ENCODE results near the gene NTN3.

Gene NTN3

GRCh38 chr16:2484898-2485508 lies 13.9 kb downstream of the NTN3 start:
- DNase-seq: no peak
- in situ Hi-C loops (cut with HindIII; ENCODE audit: low pct_ligation_motif_present, low pct_unique_long_range_greater_than_20kb, low sequenced_read_pairs): no loop called here

- in situ Hi-C loops (cut with HindIII; ENCODE audit: low pct_ligation_motif_present, low pct_unique_long_range_greater_than_20kb, low sequenced_read_pairs): no loop called here
- no peak for DNase-seq
These were observed 14.9 kb downstream of the NTN3 start for GRCh38 chr16:2485811-2486507.

- in situ Hi-C loops (cut with HindIII; ENCODE audit: low pct_ligation_motif_present, low pct_unique_long_range_greater_than_20kb, low sequenced_read_pairs): no loop called here
- no peak for DNase-seq
These were observed 15.8 kb downstream of the NTN3 start for GRCh38 chr16:2486645-2487516.

- DNase-seq: no peak
- in situ Hi-C loops (cut with HindIII; ENCODE audit: low pct_ligation_motif_present, low pct_unique_long_range_greater_than_20kb, low sequenced_read_pairs): no loop called here
These were observed 16.4 kb downstream of the NTN3 start for GRCh38 chr16:2487517-2487842.

GRCh38 chr16:2487903-2488531 lies 16.9 kb downstream of the NTN3 start:
- no peak for DNase-seq
- in situ Hi-C loops (cut with HindIII; ENCODE audit: low pct_ligation_motif_present, low pct_unique_long_range_greater_than_20kb, low sequenced_read_pairs): no loop called here

- DNase-seq: no peak
- in situ Hi-C loops (cut with HindIII; ENCODE audit: low pct_ligation_motif_present, low pct_unique_long_range_greater_than_20kb, low sequenced_read_pairs): no loop called here
These were observed 18.5 kb downstream of the NTN3 start for GRCh38 chr16:2489581-2489980.

- DNase-seq: no peak
- in situ Hi-C loops (cut with HindIII; ENCODE audit: low pct_ligation_motif_present, low pct_unique_long_range_greater_than_20kb, low sequenced_read_pairs): no loop called here
These were observed 19.4 kb downstream of the NTN3 start for GRCh38 chr16:2490190-2491105.

- in situ Hi-C loops (cut with HindIII; ENCODE audit: low pct_ligation_motif_present, low pct_unique_long_range_greater_than_20kb, low sequenced_read_pairs): no loop called here
- no peak for DNase-seq
These were observed 21.2 kb downstream of the NTN3 start for GRCh38 chr16:2492292-2492691.

- in situ Hi-C loops (cut with HindIII; ENCODE audit: low pct_ligation_motif_present, low pct_unique_long_range_greater_than_20kb, low sequenced_read_pairs): no loop called here
- DNase-seq: no peak
These were observed 22.5 kb downstream of the NTN3 start for GRCh38 chr16:2493605-2494004.

- in situ Hi-C loops (cut with HindIII; ENCODE audit: low pct_ligation_motif_present, low pct_unique_long_range_greater_than_20kb, low sequenced_read_pairs): no loop called here
- no peak for DNase-seq
These were observed 23.5 kb downstream of the NTN3 start for GRCh38 chr16:2494616-2495015.

GRCh38 chr16:2495041-2495440 lies 23.9 kb downstream of the NTN3 start:
- in situ Hi-C loops (cut with HindIII; ENCODE audit: low pct_ligation_motif_present, low pct_unique_long_range_greater_than_20kb, low sequenced_read_pairs): no loop called here
- no peak for DNase-seq

- in situ Hi-C loops (cut with HindIII; ENCODE audit: low pct_ligation_motif_present, low pct_unique_long_range_greater_than_20kb, low sequenced_read_pairs): no loop called here
- no peak for DNase-seq
These were observed 25.4 kb downstream of the NTN3 start for GRCh38 chr16:2496223-2497115.

- in situ Hi-C loops (cut with HindIII; ENCODE audit: low pct_ligation_motif_present, low pct_unique_long_range_greater_than_20kb, low sequenced_read_pairs): no loop called here
- DNase-seq: no peak
These were observed 26.1 kb downstream of the NTN3 start for GRCh38 chr16:2497116-2497630.

GRCh38 chr16:2497695-2498484 lies 26.8 kb downstream of the NTN3 start:
- in situ Hi-C loops (cut with HindIII; ENCODE audit: low pct_ligation_motif_present, low pct_unique_long_range_greater_than_20kb, low sequenced_read_pairs): no loop called here
- DNase-seq: no peak

- no peak for DNase-seq
- in situ Hi-C loops (cut with HindIII; ENCODE audit: low pct_ligation_motif_present, low pct_unique_long_range_greater_than_20kb, low sequenced_read_pairs): no loop called here
These were observed 27.6 kb downstream of the NTN3 start for GRCh38 chr16:2498531-2499253.

GRCh38 chr16:2499454-2499853 lies 28.4 kb downstream of the NTN3 start:
- in situ Hi-C loops (cut with HindIII; ENCODE audit: low pct_ligation_motif_present, low pct_unique_long_range_greater_than_20kb, low sequenced_read_pairs): no loop called here
- DNase-seq: no peak

Measured in ACHN (cell line).